RWPE2 (cell line): ENCODE results near the gene YBX1.

Source experiments
- ATAC-seq: fragments of 200-7000 bp; cut with Tn5 transposase; 3 replicates; pipeline ENCODE4 v1.9.1; 2021; ENCODE audit warnings: low read depth
- DNase-seq: peaks from one replicate; pipeline ENCODE4 v3.0.0-alpha.2; 2020; ENCODE audit warnings: low spot score
- H3K27ac ChIP-seq: fragments of 450-650 bp; 2 replicates; pipeline ENCODE4 v1.5.1; 2017; ENCODE audit warnings: mild to moderate bottlenecking; ENCODE audit not compliant: poor library complexity, severe bottlenecking
- H3K27me3 ChIP-seq: fragments of 250-450 bp; sonication (Bioruptor Pico); 2 replicates; pipeline ENCODE4 v1.5.1; 2021; ENCODE audit warnings: mild to moderate bottlenecking, moderate library complexity; ENCODE audit not compliant: insufficient read depth, poor library complexity, severe bottlenecking
- H3K36me3 ChIP-seq: fragments of 250-450 bp; sonication (Bioruptor Pico); 2 replicates; pipeline ENCODE4 v1.5.1; 2020; ENCODE audit warnings: low read depth, mild to moderate bottlenecking, moderate library complexity
- H3K4me1 ChIP-seq: fragments of 250-450 bp; sonication (Bioruptor Pico); 2 replicates; pipeline ENCODE4 v1.5.1; 2021; ENCODE audit warnings: mild to moderate bottlenecking, moderate library complexity; ENCODE audit not compliant: insufficient read depth, poor library complexity, severe bottlenecking
- H3K4me3 ChIP-seq: fragments of 250-450 bp; sonication (Bioruptor Pico); 2 replicates; pipeline ENCODE4 v1.5.1; 2021; ENCODE audit warnings: mild to moderate bottlenecking, moderate library complexity; ENCODE audit not compliant: severe bottlenecking
- H3K9me3 ChIP-seq: fragments of 250-450 bp; sonication (Bioruptor Pico); 2 replicates; pipeline ENCODE4 v1.5.1; 2021; ENCODE audit warnings: mild to moderate bottlenecking, moderate library complexity; ENCODE audit not compliant: severe bottlenecking
- TF ChIP-seq, protein P1 (sequence below): fragments of 450-650 bp; IDR thresholded peaks from one replicate; pipeline ENCODE4 v1.5.1; 2017; ENCODE audit warnings: mild to moderate bottlenecking, moderate library complexity; ENCODE audit not compliant: poor library complexity, severe bottlenecking

The YBX1 gene

DNA sequence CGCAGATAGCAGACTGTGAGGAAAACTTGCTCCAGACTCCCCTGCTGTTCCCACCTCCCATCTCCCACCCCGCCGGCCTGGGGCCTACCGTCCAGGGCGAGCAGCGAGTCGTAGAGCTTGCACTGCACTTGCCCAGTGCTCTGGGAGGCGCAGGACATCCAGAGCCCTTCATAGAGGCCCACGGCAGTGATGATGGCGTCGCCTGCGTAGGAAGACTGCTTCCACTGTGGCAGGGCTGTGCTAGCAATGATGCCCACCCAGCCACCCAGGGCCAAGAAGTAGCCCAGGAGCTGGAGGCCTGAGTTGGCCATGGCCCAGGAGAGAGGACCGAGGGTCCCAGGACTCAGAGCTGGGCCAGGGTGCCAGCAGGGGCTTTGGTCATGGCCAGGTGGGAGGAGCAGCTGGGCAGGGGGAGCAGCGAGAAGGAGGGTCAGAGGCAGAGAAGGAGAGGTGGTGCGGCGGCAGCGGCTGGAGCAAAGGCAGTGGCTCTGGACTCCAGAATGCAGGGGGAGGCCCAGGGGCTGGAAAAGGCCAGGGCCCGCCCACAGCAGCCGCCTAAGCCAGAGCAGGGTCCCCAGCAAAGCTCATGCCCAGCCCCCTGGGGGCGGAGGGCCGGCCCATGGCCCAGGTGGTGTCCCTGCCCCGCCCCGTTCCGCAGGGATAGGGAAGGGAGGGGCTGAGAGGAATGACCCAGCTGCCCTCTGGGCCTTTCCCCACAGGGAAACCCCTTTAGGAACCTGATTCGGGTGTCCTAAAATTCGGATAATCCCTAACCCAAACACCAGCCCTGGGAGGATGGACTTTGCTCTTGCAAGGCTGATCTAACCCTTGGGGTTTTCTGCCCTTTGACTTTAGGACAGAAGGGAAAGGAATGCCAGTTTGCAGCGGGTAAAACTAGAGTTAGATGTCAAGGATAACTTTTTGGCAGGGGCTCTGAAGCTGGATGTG is 57.8 kb downstream of the YBX1 start, which contains the start of gene CLDN19:
Gene CLDN19, minus strand, starts transcription at position 484 of the 948 bp plus-strand sequence. Its CDS starts 173 bp downstream, at position 311.
- H3K9me3 ChIP-seq = no peaks in the 10 kb centered on the region
- DNase-seq (no peak), ATAC-seq (no peak)
- H3K36me3 ChIP-seq = no peaks in the 10 kb centered on the region
- peaks cover 12% of the 10 kb centered on the region for H3K4me1 ChIP-seq
- no peaks in the 10 kb centered on the region for H3K27me3 ChIP-seq
- TF ChIP-seq, protein P1, sequence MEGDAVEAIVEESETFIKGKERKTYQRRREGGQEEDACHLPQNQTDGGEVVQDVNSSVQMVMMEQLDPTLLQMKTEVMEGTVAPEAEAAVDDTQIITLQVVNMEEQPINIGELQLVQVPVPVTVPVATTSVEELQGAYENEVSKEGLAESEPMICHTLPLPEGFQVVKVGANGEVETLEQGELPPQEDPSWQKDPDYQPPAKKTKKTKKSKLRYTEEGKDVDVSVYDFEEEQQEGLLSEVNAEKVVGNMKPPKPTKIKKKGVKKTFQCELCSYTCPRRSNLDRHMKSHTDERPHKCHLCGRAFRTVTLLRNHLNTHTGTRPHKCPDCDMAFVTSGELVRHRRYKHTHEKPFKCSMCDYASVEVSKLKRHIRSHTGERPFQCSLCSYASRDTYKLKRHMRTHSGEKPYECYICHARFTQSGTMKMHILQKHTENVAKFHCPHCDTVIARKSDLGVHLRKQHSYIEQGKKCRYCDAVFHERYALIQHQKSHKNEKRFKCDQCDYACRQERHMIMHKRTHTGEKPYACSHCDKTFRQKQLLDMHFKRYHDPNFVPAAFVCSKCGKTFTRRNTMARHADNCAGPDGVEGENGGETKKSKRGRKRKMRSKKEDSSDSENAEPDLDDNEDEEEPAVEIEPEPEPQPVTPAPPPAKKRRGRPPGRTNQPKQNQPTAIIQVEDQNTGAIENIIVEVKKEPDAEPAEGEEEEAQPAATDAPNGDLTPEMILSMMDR = no peak
- no peak within 1 kb of the TSS for H3K27ac ChIP-seq
- no peak within 1 kb of the TSS for H3K4me3 ChIP-seq

DNA sequence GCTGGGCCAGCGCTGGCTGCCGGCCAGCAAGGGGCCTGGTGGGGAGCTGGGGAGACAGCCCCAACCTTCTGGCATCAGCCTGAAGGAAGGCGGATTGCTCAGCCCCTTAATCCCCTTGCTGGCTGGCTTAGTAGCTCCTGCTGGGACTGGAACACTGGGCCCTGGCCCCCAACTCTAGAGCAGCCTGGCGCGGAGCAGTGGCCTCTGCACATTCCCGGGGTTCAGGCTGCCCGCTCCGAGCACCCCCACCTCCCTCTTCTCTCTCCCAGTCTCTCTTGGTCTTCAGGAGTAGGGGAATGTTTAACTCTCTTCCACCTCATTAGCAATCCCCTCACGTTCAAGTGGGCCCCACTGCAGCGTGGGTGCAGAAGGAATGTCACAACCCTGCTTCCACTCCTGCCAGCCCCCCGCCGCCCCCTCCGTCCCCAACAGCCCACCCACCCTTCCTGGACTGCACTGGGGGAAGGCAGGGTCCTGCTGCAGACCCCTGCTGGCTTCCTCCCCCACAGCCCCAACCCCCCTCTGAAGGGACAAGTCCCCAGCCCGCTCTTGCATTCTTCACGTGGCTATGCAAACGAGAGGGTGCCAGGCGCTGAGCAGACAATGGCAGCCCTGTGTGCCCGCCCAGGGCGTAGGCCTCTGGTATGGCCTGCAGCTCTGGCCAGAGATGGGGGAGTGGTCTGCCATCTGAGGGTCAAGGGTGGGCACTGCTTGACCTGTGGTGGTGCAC is 58.8 kb downstream of the YBX1 start:
- no peaks in the 10 kb centered on the region for H3K27me3 ChIP-seq
- no peaks in the 10 kb centered on the region for H3K9me3 ChIP-seq
- peaks cover 12% of the 10 kb centered on the region for H3K4me1 ChIP-seq

DNA sequence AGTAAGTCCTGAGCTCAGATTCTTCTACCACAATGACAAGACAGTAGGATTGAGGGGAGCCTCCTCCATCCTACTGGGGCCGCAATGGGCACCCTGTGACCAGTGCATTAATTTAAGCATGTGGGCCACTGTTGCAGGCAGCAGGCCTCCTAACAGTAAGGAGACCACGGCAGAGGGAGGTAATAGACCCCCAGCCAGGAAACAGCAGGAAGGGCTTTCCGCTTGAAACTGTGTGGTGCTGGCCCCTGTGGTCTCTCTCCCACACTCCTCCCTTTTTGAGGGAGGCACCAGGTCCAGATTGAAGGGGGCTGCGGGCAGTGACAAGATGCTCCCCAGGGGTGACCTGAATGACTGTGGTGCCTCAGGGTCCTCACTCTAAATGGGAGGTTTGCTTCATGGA is 59.5 kb downstream of the YBX1 start:
- Histone ChIP-seq H3K27ac (no peak overlapping the region), H3K4me3 (no peak overlapping the region), H3K27me3 (no peaks in the 10 kb centered on the region), H3K4me1 (peaks cover 12% of the 10 kb centered on the region), H3K9me3 (no peaks in the 10 kb centered on the region), H3K36me3 (no peaks in the 10 kb centered on the region)
- DNase-seq = no peak
- no peak for ATAC-seq
- TF ChIP-seq, protein P1 = no peak

More for the DNA sequence above, 58.8 kb downstream of the YBX1 start:
- Histone ChIP-seq H3K4me3 (no peak overlapping the region), H3K27ac (no peak overlapping the region), H3K36me3 (no peaks in the 10 kb centered on the region)
- ATAC-seq = no peak
- TF ChIP-seq, protein P1 = no peak
- DNase-seq = no peak

DNA sequence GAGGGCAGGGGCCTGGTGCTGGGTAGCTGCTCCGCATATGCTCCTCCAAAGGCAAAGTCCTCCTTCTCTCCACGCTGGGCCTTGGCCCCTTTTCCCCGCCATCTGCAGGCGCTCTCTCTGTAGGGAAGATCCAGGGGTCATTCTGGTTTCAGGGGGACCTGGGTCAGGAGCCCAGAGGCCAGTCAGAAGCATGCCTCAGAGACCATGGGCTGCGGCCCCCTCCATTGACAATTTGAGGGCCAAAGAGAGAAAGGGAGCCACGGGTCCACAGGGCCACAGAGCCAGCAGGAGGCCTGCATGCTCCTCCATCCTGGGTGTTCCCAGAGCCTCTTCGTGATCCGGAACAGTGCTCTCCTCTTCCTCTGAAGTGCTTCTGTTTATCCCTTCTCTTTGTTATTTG is 59.9 kb downstream of the YBX1 start:
- Histone ChIP-seq H3K9me3 (no peaks in the 10 kb centered on the region), H3K4me1 (peaks cover 12% of the 10 kb centered on the region), H3K27ac (peak overlapping the region; percentile 55), H3K36me3 (no peaks in the 10 kb centered on the region), H3K4me3 (no peak overlapping the region), H3K27me3 (no peaks in the 10 kb centered on the region)
- ATAC-seq = no peak
- no peak for DNase-seq
- TF ChIP-seq, protein P1 = no peak
